GM20431 (cell line): Measurements from ENCODE around the gene SPINK1.

ENCODE experiments used
- in situ Hi-C: fragments of 300-500 bp; cut with MseI, MboI; formaldehyde crosslinking; loops from one replicate; pipeline ENCODE4 v1.15.0; 2020; ENCODE audit warnings: low sequenced_read_pairs; ENCODE audit not compliant: unreplicated experiment

SPINK1 gene

GRCh38 chr5:147813696-147814095 lies 17.8 kb downstream of the SPINK1 start:
- in situ Hi-C loops = loop anchor here (25.0 kb wide), 1 partner anchor 176 kb away; no protein-coding TSS in a partner anchor

- in situ Hi-C loops = loop anchor here (25.0 kb wide), 1 partner anchor 173 kb away; no protein-coding TSS in a partner anchor
These were observed 21.4 kb downstream of the SPINK1 start for GRCh38 chr5:147809830-147810666.

- in situ Hi-C loops = loop anchor here (25.0 kb wide), 1 partner anchor 168 kb away; no protein-coding TSS in a partner anchor
These were observed 26.4 kb downstream of the SPINK1 start for GRCh38 chr5:147805030-147805454.

- in situ Hi-C loops = loop anchor here (25.0 kb wide), 1 partner anchor 167 kb away; no protein-coding TSS in a partner anchor
These were observed 27.1 kb downstream of the SPINK1 start for GRCh38 chr5:147804334-147804733.

GRCh38 chr5:147803926-147804325 lies 27.5 kb downstream of the SPINK1 start:
- in situ Hi-C loops = loop anchor here (25.0 kb wide), 1 partner anchor 167 kb away; no protein-coding TSS in a partner anchor

- in situ Hi-C loops = loop anchor here (25.0 kb wide), 1 partner anchor 166 kb away; no protein-coding TSS in a partner anchor
These were observed 28.3 kb downstream of the SPINK1 start for GRCh38 chr5:147803161-147803560.

GRCh38 chr5:147801461-147801860 lies 30.0 kb downstream of the SPINK1 start:
- in situ Hi-C loops = loop anchor here (25.0 kb wide), 1 partner anchor 164 kb away; no protein-coding TSS in a partner anchor

GRCh38 chr5:147800491-147800890 lies 31.0 kb downstream of the SPINK1 start:
- in situ Hi-C loops = loop anchor here (25.0 kb wide), 1 partner anchor 163 kb away; no protein-coding TSS in a partner anchor

- in situ Hi-C loops = no loop called here
These were observed 34.7 kb downstream of the SPINK1 start for GRCh38 chr5:147796556-147797308.

GRCh38 chr5:147791181-147791580 lies 40.3 kb downstream of the SPINK1 start:
- in situ Hi-C loops = no loop called here

GRCh38 chr5:147789820-147790219 lies 41.7 kb downstream of the SPINK1 start:
- in situ Hi-C loops = no loop called here

- in situ Hi-C loops = no loop called here
These were observed 43.4 kb downstream of the SPINK1 start for GRCh38 chr5:147788023-147788422.

- in situ Hi-C loops = no loop called here
These were observed 45.3 kb downstream of the SPINK1 start for GRCh38 chr5:147786142-147786541.

GRCh38 chr5:147784146-147784987 lies 47.1 kb downstream of the SPINK1 start:
- in situ Hi-C loops = no loop called here

- in situ Hi-C loops = no loop called here
These were observed 49.1 kb downstream of the SPINK1 start, which contains the start of gene JAKMIP2 for GRCh38 chr5:147782110-147783028. TSS of gene JAKMIP2 (minus strand) at chr5:147782728. CDS start at chr5:147671806, 110,922 bp downstream.

- in situ Hi-C loops = no loop called here
These were observed 50.4 kb downstream of the SPINK1 start for GRCh38 chr5:147780924-147781573.

GRCh38 chr5:147779694-147780093 lies 51.8 kb downstream of the SPINK1 start:
- in situ Hi-C loops = no loop called here

- in situ Hi-C loops = no loop called here
These were observed 54.5 kb downstream of the SPINK1 start for GRCh38 chr5:147776989-147777388.
